ENCODE measurements around the gene ZNF768. TPM values are rescaled to one million over a fixed set of nuclear protein-coding genes. Genes with fewer than 3 reads are reported as not detected.

Gene ZNF768
- 21.5 and 22.4 TPM in 2 replicates for polyA plus RNA-seq (2013)

GRCh38 chr16:30526137-30526822 is at the start of gene ZNF768:
Gene ZNF768, minus strand, starts transcription at chr16:30526566. Its CDS starts 153 bp downstream, at chr16:30526413.
- Histone ChIP-seq H3K4ac (ENCODE audit: low read depth, low read length) (peak within 1 kb of the TSS; percentile 66), H3K4me1 (ENCODE audit: control insufficient read depth in 1 of 2, insufficient read depth in 2 of 2, low read length in 2 of 2) (peaks cover 3 to 14% of the 10 kb centered on the region in 2 experiments), H3K9me3 (ENCODE audit: insufficient read depth, low read depth, low read length) (peaks cover 1% of the 10 kb centered on the region), H3K9ac (ENCODE audit: low read length) (peak within 1 kb of the TSS; percentile 86), H2BK12ac (ENCODE audit: low read length) (no peak within 1 kb of the TSS), H2BK120ac (ENCODE audit: insufficient read depth, low read length, poor library complexity) (peak within 1 kb of the TSS; percentile 71), H4K12ac (ENCODE audit: low read depth, low read length) (peak within 1 kb of the TSS; percentile 83), H3K79me1 (ENCODE audit: low read length) (peaks cover 11% of the 10 kb centered on the region), H3K36me3 (ENCODE audit: control insufficient read depth in 1 of 2, insufficient read depth in 2 of 2, low read length in 2 of 2) (peaks cover 14 to 15% of the 10 kb centered on the region in 2 experiments), H3K4me3 (ENCODE audit: low read depth, low read length) (peak within 1 kb of the TSS; percentile 84), H4K8ac (ENCODE audit: low read depth, low read length) (peak within 1 kb of the TSS; percentile 91), H3K4me2 (ENCODE audit: low read length) (peak within 1 kb of the TSS; percentile 94), H3K79me2 (ENCODE audit: control insufficient read depth, insufficient read depth, low read length, poor library complexity) (peaks cover 6% of the 10 kb centered on the region), H3K27me3 (ENCODE audit: insufficient read depth, low read length) (no peaks in the 10 kb centered on the region), H2AK5ac (ENCODE audit: low read length) (peak within 1 kb of the TSS; percentile 52), H2AFZ (ENCODE audit: insufficient read depth, low read length, poor library complexity) (peak within 1 kb of the TSS; percentile 72), H3K14ac (ENCODE audit: low read length) (peak within 1 kb of the TSS; percentile 88), H4K91ac (ENCODE audit: low read depth, low read length) (peak within 1 kb of the TSS; percentile 89), H2BK5ac (ENCODE audit: low read depth, low read length, poor library complexity) (peak within 1 kb of the TSS; percentile 93), H3K23ac (ENCODE audit: low read length) (no peak within 1 kb of the TSS), H3K27ac (ENCODE audit: low read depth, low read length) (peak within 1 kb of the TSS; percentile 89), H3K18ac (ENCODE audit: low read length) (peak within 1 kb of the TSS; percentile 94)
- WGBS (ENCODE audit: extremely low coverage, insufficient coverage, insufficient read length): no CpG with 5 or more reads among the region's 73 CpGs
- no peak for DNase-seq

GRCh38 chr16:30574678-30575077 is 48.3 kb upstream of the ZNF768 start:
- H2AFZ ChIP-seq (ENCODE audit: insufficient read depth, low read length, poor library complexity): no peak overlapping the region
- no peak overlapping the region for H3K4ac ChIP-seq (ENCODE audit: low read depth, low read length)
- peaks cover 2% of the 10 kb centered on the region for H3K9me3 ChIP-seq (ENCODE audit: insufficient read depth, low read depth, low read length)
- no peak overlapping the region for H3K23ac ChIP-seq (ENCODE audit: low read length)
- no peak overlapping the region for H4K8ac ChIP-seq (ENCODE audit: low read depth, low read length)
- no peak overlapping the region for H2BK120ac ChIP-seq (ENCODE audit: insufficient read depth, low read length, poor library complexity)
- H3K4me2 ChIP-seq (ENCODE audit: low read length): no peak overlapping the region
- no peak overlapping the region for H4K91ac ChIP-seq (ENCODE audit: low read depth, low read length)
- peaks cover 11% of the 10 kb centered on the region for H3K79me1 ChIP-seq (ENCODE audit: low read length)
- H3K36me3 ChIP-seq (ENCODE audit: control insufficient read depth in 1 of 2, insufficient read depth in 2 of 2, low read length in 2 of 2): peaks cover 6 to 13% of the 10 kb centered on the region in 2 experiments
- no peak overlapping the region for H2AK5ac ChIP-seq (ENCODE audit: low read length)
- H3K27me3 ChIP-seq (ENCODE audit: insufficient read depth, low read length): no peaks in the 10 kb centered on the region
- no peak overlapping the region for H3K4me3 ChIP-seq (ENCODE audit: low read depth, low read length)
- no peak for DNase-seq
- no peak overlapping the region for H2BK12ac ChIP-seq (ENCODE audit: low read length)
- H3K4me1 ChIP-seq (ENCODE audit: control insufficient read depth in 1 of 2, insufficient read depth in 2 of 2, low read length in 2 of 2): peaks cover 9 to 10% of the 10 kb centered on the region in 2 experiments
- WGBS (ENCODE audit: extremely low coverage, insufficient coverage, insufficient read length): 100% methylated on average over 1 of the region's 1 CpG
- no peak overlapping the region for H3K27ac ChIP-seq (ENCODE audit: low read depth, low read length)
- no peak overlapping the region for H3K9ac ChIP-seq (ENCODE audit: low read length)
- no peak overlapping the region for H3K18ac ChIP-seq (ENCODE audit: low read length)
- no peak overlapping the region for H3K14ac ChIP-seq (ENCODE audit: low read length)
- no peak overlapping the region for H2BK5ac ChIP-seq (ENCODE audit: low read depth, low read length, poor library complexity)
- H3K79me2 ChIP-seq (ENCODE audit: control insufficient read depth, insufficient read depth, low read length, poor library complexity): peaks cover 9% of the 10 kb centered on the region
- H4K12ac ChIP-seq (ENCODE audit: low read depth, low read length): no peak overlapping the region

GRCh38 chr16:30571445-30572322 is 45.3 kb upstream of the ZNF768 start, which contains the start of gene ZNF688:
Gene ZNF688, minus strand, starts transcription at chr16:30571714. Its CDS starts 85 bp downstream, at chr16:30571629.
- Histone ChIP-seq H2AK5ac (ENCODE audit: low read length) (peak within 1 kb of the TSS; percentile 84), H2BK5ac (ENCODE audit: low read depth, low read length, poor library complexity) (peak within 1 kb of the TSS; percentile 95), H3K27me3 (ENCODE audit: insufficient read depth, low read length) (no peaks in the 10 kb centered on the region), H2BK12ac (ENCODE audit: low read length) (no peak within 1 kb of the TSS), H3K9me3 (ENCODE audit: insufficient read depth, low read depth, low read length) (peaks cover 2% of the 10 kb centered on the region), H3K4me2 (ENCODE audit: low read length) (peak within 1 kb of the TSS; percentile 99), H3K18ac (ENCODE audit: low read length) (peak within 1 kb of the TSS; percentile 96), H3K27ac (ENCODE audit: low read depth, low read length) (peak within 1 kb of the TSS; percentile 83), H3K36me3 (ENCODE audit: control insufficient read depth in 1 of 2, insufficient read depth in 2 of 2, low read length in 2 of 2) (peaks cover 0 to 3% of the 10 kb centered on the region in 2 experiments), H4K12ac (ENCODE audit: low read depth, low read length) (peak within 1 kb of the TSS; percentile 90), H3K23ac (ENCODE audit: low read length) (no peak within 1 kb of the TSS), H3K79me1 (ENCODE audit: low read length) (peaks cover 11% of the 10 kb centered on the region), H2AFZ (ENCODE audit: insufficient read depth, low read length, poor library complexity) (peak within 1 kb of the TSS; percentile 92), H4K91ac (ENCODE audit: low read depth, low read length) (peak within 1 kb of the TSS; percentile 95), H3K4me3 (ENCODE audit: low read depth, low read length) (peak within 1 kb of the TSS; percentile 72), H4K8ac (ENCODE audit: low read depth, low read length) (peak within 1 kb of the TSS; percentile 100), H3K4me1 (ENCODE audit: control insufficient read depth in 1 of 2, insufficient read depth in 2 of 2, low read length in 2 of 2) (peaks cover 9 to 10% of the 10 kb centered on the region in 2 experiments), H3K14ac (ENCODE audit: low read length) (peak within 1 kb of the TSS; percentile 94), H3K79me2 (ENCODE audit: control insufficient read depth, insufficient read depth, low read length, poor library complexity) (peaks cover 9% of the 10 kb centered on the region), H3K4ac (ENCODE audit: low read depth, low read length) (peak within 1 kb of the TSS; percentile 88), H3K9ac (ENCODE audit: low read length) (peak within 1 kb of the TSS; percentile 82), H2BK120ac (ENCODE audit: insufficient read depth, low read length, poor library complexity) (peak within 1 kb of the TSS; percentile 82)
- DNase-seq: peak; percentile 90 to 94
- WGBS (ENCODE audit: extremely low coverage, insufficient coverage, insufficient read length): no CpG with 5 or more reads among the region's 67 CpGs
